Thymus (tissue), 11 donors: ENCODE data around the gene SH2D3A. TPM values are rescaled to one million over a fixed set of nuclear protein-coding genes. Genes with fewer than 3 reads are reported as not detected.

Experiments used
- DNase-seq, 9 donors: peaks; one replicate each; pipeline ENCODE4 v3.0.0-alpha.2; 2013; ENCODE audit warnings: low spot score in 9 of 9, low read depth in 6 of 9, missing footprints in 1 of 9
- H3K27ac ChIP-seq, 2 donors: one replicate each; pipeline ENCODE4 v1.5.1; 2013; ENCODE audit warnings: control low read depth in 1 of 2, low read depth in 1 of 2, low read length in 1 of 2, mild to moderate bottlenecking in 1 of 2, moderate library complexity in 1 of 2
- H3K27me3 ChIP-seq, 2 donors: one replicate each; pipeline ENCODE4 v1.5.1; 2013; ENCODE audit warnings: low read length in 1 of 2; ENCODE audit not compliant: control insufficient read depth in 2 of 2, insufficient read depth in 1 of 2
- H3K36me3 ChIP-seq, 2 donors: one replicate each; pipeline ENCODE4 v1.5.1; 2013; ENCODE audit warnings: low read length in 1 of 2, mild to moderate bottlenecking in 1 of 2, moderate library complexity in 1 of 2; ENCODE audit not compliant: control insufficient read depth in 2 of 2, insufficient read depth in 2 of 2
- H3K4me1 ChIP-seq, 2 donors: one replicate each; pipeline ENCODE4 v1.5.1; 2013; ENCODE audit warnings: low read length in 2 of 2; ENCODE audit not compliant: control insufficient read depth in 2 of 2, insufficient read depth in 2 of 2
- H3K4me3 ChIP-seq, 2 donors: one replicate each; pipeline ENCODE4 v1.5.1; 2013; ENCODE audit warnings: low read length in 2 of 2, control low read depth in 1 of 2, mild to moderate bottlenecking in 1 of 2
- H3K9me3 ChIP-seq, 2 donors: one replicate each; pipeline ENCODE4 v1.5.1; 2013; ENCODE audit warnings: low read length in 1 of 2, mild to moderate bottlenecking in 1 of 2; ENCODE audit not compliant: control insufficient read depth in 2 of 2, insufficient read depth in 1 of 2
- WGBS: extraction: QIAGEN DNeasy Blood & Tissue Kit; methylation state at CpG from one replicate; pipeline ENCODE4 v1.1.7; 2013; 5-methylcytosine and 5-hydroxymethylcytosine counted together
- polyA plus RNA-seq: library from polyadenylated mRNA; stranded (reverse); fragments of 200-250 nt; gene quantifications from one replicate; pipeline ENCODE4 v1.2.3, GENCODE V29; 2013
- total RNA-seq: library from RNA; stranded (reverse); fragments of 120-200 nt; gene quantifications from one replicate; pipeline ENCODE4 v1.2.4, GENCODE V29; 2013
- donor health status: healthy.

Gene SH2D3A
- total and polyA plus RNA-seq, 2 donors, result 6.0 to 18.8 TPM

- 85% methylated on average over 10 of the region's 10 CpGs for WGBS
- DNase-seq, result no peak
Observed at GRCh38 chr19:6717036-6717435, 50.2 kb downstream of the SH2D3A start.

GRCh38 chr19:6716610-6716970 is 50.6 kb downstream of the SH2D3A start:
- Histone ChIP-seq H3K4me3 (no peak overlapping the region), H3K27ac (no peak overlapping the region), H3K9me3 (peaks cover 0 to 7% of the 10 kb centered on the region in 2 donors), H3K4me1 (peaks cover 0 to 2% of the 10 kb centered on the region in 2 donors), H3K27me3 (peaks cover 0 to 11% of the 10 kb centered on the region in 2 donors), H3K36me3 (no peaks in the 10 kb centered on the region)
- 84% methylated on average over 6 of the region's 6 CpGs for WGBS
- DNase-seq, result no peak

More at GRCh38 chr19:6717036-6717435, 50.2 kb downstream of the SH2D3A start:
- Histone ChIP-seq H3K27ac (no peak overlapping the region), H3K9me3 (peaks cover 0 to 7% of the 10 kb centered on the region in 2 donors), H3K4me3 (no peak overlapping the region), H3K36me3 (no peaks in the 10 kb centered on the region), H3K4me1 (peaks cover 0 to 4% of the 10 kb centered on the region in 2 donors), H3K27me3 (peaks cover 0 to 7% of the 10 kb centered on the region in 2 donors)

DNA sequence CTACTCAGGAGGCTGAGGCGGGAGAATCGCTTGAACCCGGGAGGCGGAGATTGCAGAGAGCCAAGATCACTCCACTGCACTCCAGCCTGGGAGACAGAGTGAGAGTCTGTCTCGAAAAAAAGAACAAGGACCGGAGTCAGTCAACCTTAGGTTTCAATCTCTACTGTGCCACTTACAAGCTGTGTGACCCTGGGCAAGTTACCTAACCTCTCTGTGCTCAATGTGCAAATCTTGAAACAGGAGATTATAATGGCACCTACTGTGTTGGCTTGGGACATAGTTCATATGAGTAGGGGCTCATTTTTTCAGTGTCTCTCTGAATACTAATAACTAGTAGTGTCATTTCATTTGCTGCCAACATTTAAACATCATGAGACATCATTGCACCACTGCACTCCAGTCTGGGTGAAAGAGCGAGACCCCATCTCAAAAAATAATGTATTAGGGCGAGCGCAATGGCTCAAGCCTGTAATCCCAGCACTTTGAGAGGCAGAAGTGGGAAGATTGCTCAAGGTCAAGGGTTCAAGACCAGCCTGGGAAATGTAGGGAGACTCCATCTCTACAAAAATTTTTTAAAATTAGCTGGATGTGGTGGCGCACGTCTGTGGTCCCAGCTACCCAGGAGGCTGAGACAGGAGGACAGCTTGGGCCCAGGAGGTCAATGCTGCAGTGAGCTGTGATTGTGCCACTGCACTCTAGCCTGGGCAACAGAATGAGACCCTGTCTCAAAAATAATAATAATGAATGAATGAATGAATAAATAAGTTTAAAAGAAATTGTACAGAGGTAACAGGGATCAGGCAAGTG is 52.3 kb downstream of the SH2D3A start:
- Histone ChIP-seq H3K36me3 (no peaks in the 10 kb centered on the region), H3K27ac (no peak overlapping the region), H3K9me3 (peaks cover 0 to 7% of the 10 kb centered on the region in 2 donors), H3K4me3 (no peak overlapping the region), H3K27me3 (peaks cover 0 to 28% of the 10 kb centered on the region in 2 donors), H3K4me1 (no peaks in the 10 kb centered on the region)
- DNase-seq, result no peak
- WGBS, result 97% methylated on average over 11 of the region's 11 CpGs

DNA sequence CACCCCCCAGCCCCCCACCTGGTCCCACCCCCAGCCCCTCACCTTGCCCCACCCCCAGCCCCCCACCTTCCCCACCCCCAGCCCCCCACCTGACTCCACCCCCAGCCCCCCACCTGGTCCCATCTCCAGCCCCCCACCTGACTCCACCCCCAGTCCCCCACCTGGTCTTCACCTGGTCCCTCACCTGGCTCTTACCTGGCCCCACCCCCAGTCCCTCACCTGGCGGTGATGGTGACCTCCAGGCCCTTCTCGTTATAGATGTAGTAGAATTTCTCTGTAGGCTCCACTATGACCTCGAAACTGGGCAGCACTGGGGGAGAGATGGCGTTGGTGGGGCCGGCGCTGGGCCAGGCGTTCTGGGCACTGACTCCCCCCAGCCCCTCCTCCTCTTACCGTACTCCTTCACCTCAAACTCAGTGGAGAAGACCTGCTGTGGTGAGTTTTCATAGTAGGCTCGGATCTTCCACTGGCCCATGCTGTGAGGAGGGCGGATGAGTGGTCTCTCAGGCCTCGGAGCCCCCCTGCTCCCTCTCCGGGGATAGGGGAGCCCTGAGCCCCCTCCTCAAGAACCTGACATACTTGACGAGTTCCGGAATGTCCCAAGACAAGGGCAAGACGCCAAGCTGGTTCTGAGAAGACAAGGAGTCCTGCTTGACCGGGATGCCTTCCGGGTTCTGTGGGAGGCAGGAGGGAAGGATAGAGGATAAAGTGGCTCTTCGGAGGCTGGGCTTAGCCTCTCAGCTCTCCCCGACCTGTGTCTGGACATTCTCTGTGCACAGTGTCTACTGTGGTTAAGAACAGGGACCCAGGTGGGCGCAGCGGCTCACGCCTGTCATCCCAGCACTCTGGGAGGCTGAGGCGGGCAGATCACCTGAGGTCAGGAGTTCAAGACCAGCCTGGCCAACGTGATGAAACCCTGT is 53.2 kb downstream of the SH2D3A start:
- Histone ChIP-seq H3K4me3 (no peak overlapping the region), H3K27me3 (peaks cover 0 to 36% of the 10 kb centered on the region in 2 donors), H3K9me3 (peaks cover 0 to 7% of the 10 kb centered on the region in 2 donors), H3K27ac (no peak overlapping the region), H3K4me1 (no peaks in the 10 kb centered on the region), H3K36me3 (no peaks in the 10 kb centered on the region)
- no peak for DNase-seq
- WGBS, result 83% methylated on average over 24 of the region's 24 CpGs

- DNase-seq, result no peak
- Histone ChIP-seq H3K4me1 (no peaks in the 10 kb centered on the region), H3K27ac (no peak overlapping the region), H3K36me3 (no peaks in the 10 kb centered on the region), H3K9me3 (peaks cover 0 to 3% of the 10 kb centered on the region in 2 donors), H3K4me3 (no peak overlapping the region), H3K27me3 (peaks cover 2 to 43% of the 10 kb centered on the region in 2 donors)
- WGBS, result 96% methylated on average over 20 of the region's 20 CpGs
Observed at GRCh38 chr19:6712692-6713670, 54.3 kb downstream of the SH2D3A start.

DNA sequence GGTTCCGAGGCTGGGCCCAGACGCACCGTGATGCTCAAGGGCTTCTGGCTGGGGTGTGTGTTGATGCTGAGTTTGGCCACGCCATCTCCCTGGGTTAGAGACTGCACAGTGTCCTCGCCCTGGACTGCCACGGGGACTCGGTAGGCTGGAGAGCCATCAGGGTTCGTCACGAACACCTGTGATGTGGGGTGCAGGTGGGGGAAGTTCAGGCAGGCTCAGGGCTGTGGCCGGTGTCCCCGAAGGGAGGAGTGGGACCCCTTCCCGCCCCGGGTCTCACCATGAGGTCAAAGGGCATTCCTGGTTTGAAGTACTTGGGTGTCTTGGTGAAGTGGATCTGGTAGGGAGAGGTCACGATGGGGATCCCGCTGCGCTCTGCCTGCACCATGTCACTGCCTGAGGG is 55.0 kb downstream of the SH2D3A start:
- Histone ChIP-seq H3K4me1 (no peaks in the 10 kb centered on the region), H3K9me3 (no peaks in the 10 kb centered on the region), H3K27me3 (peaks cover 2 to 48% of the 10 kb centered on the region in 2 donors), H3K27ac (no peak overlapping the region), H3K36me3 (no peaks in the 10 kb centered on the region), H3K4me3 (no peak overlapping the region)
- no peak for DNase-seq
- WGBS, result 97% methylated on average over 16 of the region's 16 CpGs

DNA sequence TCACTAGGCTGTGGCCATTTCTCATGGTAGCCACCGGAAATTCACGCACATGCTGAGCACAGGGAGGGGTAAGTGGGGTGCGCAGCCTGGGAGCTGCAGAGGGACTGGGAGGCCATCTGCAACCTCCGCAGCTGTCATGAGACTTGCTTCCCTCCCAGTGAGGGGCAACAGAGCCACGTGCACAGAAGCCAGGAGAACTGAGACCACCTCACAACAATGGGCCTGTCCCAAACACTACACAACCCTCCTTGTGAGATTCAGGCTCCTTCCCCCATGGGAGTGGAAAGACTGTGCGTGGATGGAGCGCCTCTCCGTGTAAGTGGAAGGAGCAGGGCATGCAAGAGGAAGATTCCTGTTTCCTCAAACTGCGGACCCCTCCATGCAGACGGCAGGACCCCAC is 55.6 kb downstream of the SH2D3A start:
- Histone ChIP-seq H3K27me3 (peaks cover 2 to 47% of the 10 kb centered on the region in 2 donors), H3K9me3 (no peaks in the 10 kb centered on the region), H3K4me1 (no peaks in the 10 kb centered on the region), H3K4me3 (no peak overlapping the region), H3K36me3 (no peaks in the 10 kb centered on the region), H3K27ac (no peak overlapping the region)
- no peak for DNase-seq
- 87% methylated on average over 10 of the region's 10 CpGs for WGBS

DNA sequence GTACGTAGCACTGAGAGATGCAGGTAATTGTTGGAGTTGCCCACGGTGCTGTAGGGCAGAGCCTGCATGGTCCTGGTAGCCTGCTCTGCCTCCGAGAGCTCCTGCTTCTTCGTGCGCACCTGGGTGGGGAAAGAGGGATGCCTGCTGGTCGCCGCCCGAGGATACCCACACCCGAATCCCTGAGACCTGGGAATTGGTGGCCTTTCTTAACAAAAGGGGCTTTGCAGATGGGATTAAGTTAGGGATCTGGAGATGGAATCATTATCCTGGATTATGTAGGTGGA is 56.2 kb downstream of the SH2D3A start:
- no peaks in the 10 kb centered on the region for H3K4me1 ChIP-seq
- WGBS, result 59% methylated on average over 9 of the region's 9 CpGs
- H3K27ac ChIP-seq, result no peak overlapping the region
- no peak overlapping the region for H3K4me3 ChIP-seq
- DNase-seq, result no peak
- H3K27me3 ChIP-seq, result peaks cover 2 to 48% of the 10 kb centered on the region in 2 donors
- H3K9me3 ChIP-seq, result no peaks in the 10 kb centered on the region
- H3K36me3 ChIP-seq, result no peaks in the 10 kb centered on the region
